LNCAP (cell line): Measurements from ENCODE around the gene ANXA6.

Experiments used
- CTCF ChIP-seq: fragments of 450-650 bp; IDR thresholded peaks from 2 replicates; pipeline ENCODE4 v1.5.1; 2017; ENCODE audit warnings: mild to moderate bottlenecking

ANXA6 gene

GRCh38 chr5:151147033-151147432 is 10.5 kb downstream of the ANXA6 start:
- TF ChIP-seq CTCF = no peak

GRCh38 chr5:151146061-151146460 is 11.5 kb downstream of the ANXA6 start:
- no peak for TF ChIP-seq CTCF

- TF ChIP-seq CTCF = no peak
Measured at GRCh38 chr5:151144922-151145321, 12.7 kb downstream of the ANXA6 start.

GRCh38 chr5:151144275-151144674 is 13.3 kb downstream of the ANXA6 start:
- no peak for TF ChIP-seq CTCF

- TF ChIP-seq CTCF = no peak
Measured at GRCh38 chr5:151143645-151144044, 13.9 kb downstream of the ANXA6 start.

GRCh38 chr5:151142933-151143332 is 14.6 kb downstream of the ANXA6 start:
- no peak for TF ChIP-seq CTCF

- TF ChIP-seq CTCF = no peak
Measured at GRCh38 chr5:151141535-151141934, 16.0 kb downstream of the ANXA6 start.

GRCh38 chr5:151140686-151141459 is 16.7 kb downstream of the ANXA6 start:
- TF ChIP-seq CTCF = no peak
